H1 (cell line): ENCODE data around the gene HMCN1. TPM values are rescaled to one million over a fixed set of nuclear protein-coding genes. Genes with fewer than 3 reads are reported as not detected.

Source experiments
- CTCF ChIA-PET: fragments of 300-600 bp; sonication (Branson Sonifier 250); formaldehyde crosslinking; loops from one replicate; lab custom pipeline; 2021; ENCODE audit not compliant: partially characterized antibody; lab: Charles Lee
- POLR2A ChIA-PET: fragments of 300-600 bp; sonication (Branson Sonifier 250); formaldehyde crosslinking; loops from one replicate; lab custom pipeline; 2021; ENCODE audit warnings: inconsistent platforms; ENCODE audit not compliant: partially characterized antibody; lab: Charles Lee
- DNase-seq, 2 experiments: peaks; one replicate each; pipeline versions ENCODE4 v3.0.0 to v3.0.0-alpha.2; 2010 to 2022; ENCODE audit warnings: low spot score in 2 of 2, low read depth in 1 of 2, mixed read lengths in 1 of 2
- FAIRE-seq: peaks from 2 replicates; lab custom pipeline; 2011; peaks lifted over from hg19 to GRCh38; lab: Jason Lieb, UNC
- H2AFZ ChIP-seq: 2 replicates; pipeline ENCODE4 v1.8.1; 2012; ENCODE audit warnings: low read length, inconsistent platforms
- H2AK5ac ChIP-seq: 2 replicates; pipeline ENCODE4 v1.6.1; 2013; ENCODE audit warnings: low read depth, low read length
- H2BK120ac ChIP-seq: replicated peaks from 2 replicates; pipeline ENCODE3; 2013; ENCODE audit warnings: low read depth, low read length, inconsistent platforms
- H2BK12ac ChIP-seq: 2 replicates; pipeline ENCODE4 v1.6.1; 2013; ENCODE audit warnings: low read depth, low read length
- H2BK15ac ChIP-seq: 2 replicates; pipeline ENCODE4 v1.6.1; 2013; ENCODE audit warnings: low read length
- H2BK20ac ChIP-seq: 2 replicates; pipeline ENCODE4 v1.6.1; 2013; ENCODE audit warnings: low read length
- H2BK5ac ChIP-seq: 2 replicates; pipeline ENCODE4 v1.6.1; 2013; ENCODE audit warnings: low read depth, low read length
- H3K14ac ChIP-seq: 2 replicates; pipeline ENCODE4 v1.6.1; 2013; ENCODE audit warnings: inconsistent platforms; ENCODE audit not compliant: insufficient read length
- H3K18ac ChIP-seq: 2 replicates; pipeline ENCODE4 v1.6.1; 2013; ENCODE audit warnings: low read length; ENCODE audit errors: extremely low read depth
- H3K23ac ChIP-seq: 2 replicates; pipeline ENCODE4 v1.6.1; 2013; ENCODE audit warnings: inconsistent platforms; ENCODE audit not compliant: insufficient read length
- H3K23me2 ChIP-seq: 2 replicates; pipeline ENCODE4 v1.6.1; 2013; ENCODE audit warnings: low read depth, low read length
- H3K27ac ChIP-seq: 2 replicates; pipeline ENCODE4 v1.6.1; 2011; ENCODE audit warnings: low read depth, low read length, inconsistent platforms
- H3K27me3 ChIP-seq, 4 experiments: replicated peaks in 1 of 4; 1 replicate in 1 of 4; 2 replicates in 3 of 4; pipeline versions ENCODE4 v1.6.1 to v1.8.1; 2011 to 2013; ENCODE audit warnings: low read length in 3 of 4, mild to moderate bottlenecking in 3 of 4, inconsistent platforms in 2 of 4, mixed read lengths in 2 of 4, moderate library complexity in 1 of 4; ENCODE audit not compliant: control insufficient read depth in 3 of 4, insufficient read depth in 3 of 4; ENCODE audit errors: extremely low read depth in 1 of 4
- H3K36me3 ChIP-seq, 4 experiments: 2 replicates each; pipeline versions ENCODE4 v1.6.1 to v1.8.1; 2011 to 2013; ENCODE audit warnings: mild to moderate bottlenecking in 4 of 4, low read length in 3 of 4, moderate library complexity in 2 of 4, control low read depth in 1 of 4, inconsistent platforms in 1 of 4; ENCODE audit not compliant: insufficient read depth in 4 of 4, control insufficient read depth in 2 of 4
- H3K4ac ChIP-seq: replicated peaks from 2 replicates; pipeline ENCODE3; 2013; ENCODE audit warnings: low read length, low read depth, mixed read lengths, inconsistent platforms; ENCODE audit not compliant: insufficient read length
- H3K4me1 ChIP-seq, 4 experiments: replicated peaks in 1 of 4; 1 replicate in 1 of 4; 2 replicates in 3 of 4; pipeline versions ENCODE4 v1.6.1 to v1.8.1; 2011 to 2013; ENCODE audit warnings: low read length in 3 of 4, inconsistent platforms in 2 of 4, mixed read lengths in 1 of 4; ENCODE audit not compliant: insufficient read depth in 4 of 4, control insufficient read depth in 3 of 4
- H3K4me2 ChIP-seq, 2 experiments: 2 replicates each; pipeline versions ENCODE4 v1.6.1 to v1.8.1; 2011 to 2013; ENCODE audit warnings: low read depth in 2 of 2, low read length in 2 of 2, control low read depth in 1 of 2, inconsistent platforms in 1 of 2, mild to moderate bottlenecking in 1 of 2; ENCODE audit not compliant: insufficient read depth in 1 of 2
- H3K4me3 ChIP-seq, 4 experiments: fragments of 200-600, 300-600 bp in 1 of 4; sonication (generic), shearing (Covaris generic), sonication (Bioruptor Twin) in 1 of 4; 2 replicates each; pipeline versions ENCODE4 v1.5.1 to v1.8.1; 2011 to 2016; ENCODE audit warnings: low read length in 4 of 4, low read depth in 3 of 4, control low read depth in 2 of 4, inconsistent platforms in 2 of 4, mild to moderate bottlenecking in 2 of 4, mixed read lengths in 1 of 4, moderate library complexity in 1 of 4; ENCODE audit not compliant: insufficient read depth in 2 of 4; ENCODE audit errors: extremely low read depth in 1 of 4
- H3K56ac ChIP-seq: replicated peaks from 2 replicates; pipeline ENCODE3; 2013; ENCODE audit warnings: low read depth, mild to moderate bottlenecking, mixed read lengths, low read length, inconsistent platforms; ENCODE audit not compliant: insufficient read length
- H3K79me1 ChIP-seq: 2 replicates; pipeline ENCODE4 v1.6.1; 2013; ENCODE audit warnings: low read depth, low read length, control low read depth
- H3K79me2 ChIP-seq, 2 experiments: 2 replicates each; pipeline versions ENCODE4 v1.6.1 to v1.8.1; 2012 to 2013; ENCODE audit warnings: low read length in 2 of 2, mild to moderate bottlenecking in 2 of 2, inconsistent platforms in 1 of 2; ENCODE audit not compliant: insufficient read depth in 2 of 2, control insufficient read depth in 1 of 2
- H3K9ac ChIP-seq, 4 experiments: replicated peaks in 1 of 4; 1 replicate in 1 of 4; 2 replicates in 3 of 4; pipeline versions ENCODE4 v1.6.1 to v1.8.1; 2011 to 2013; ENCODE audit warnings: low read depth in 3 of 4, low read length in 3 of 4, control low read depth in 2 of 4, mild to moderate bottlenecking in 2 of 4, moderate library complexity in 2 of 4, inconsistent platforms in 1 of 4; ENCODE audit errors: extremely low read depth in 1 of 4
- H3K9me3 ChIP-seq, 2 experiments: 2 replicates each; pipeline versions ENCODE4 v1.6.1 to v1.8.1; 2012 to 2013; ENCODE audit warnings: mild to moderate bottlenecking in 2 of 2, moderate library complexity in 2 of 2, control low read depth in 1 of 2, inconsistent platforms in 1 of 2, low read depth in 1 of 2, low read length in 1 of 2, mixed read lengths in 1 of 2; ENCODE audit not compliant: insufficient read depth in 2 of 2
- H4K20me1 ChIP-seq, 2 experiments: replicated peaks in 1 of 2; 2 replicates each; pipeline versions ENCODE3 to v1.8.1; 2011 to 2013; ENCODE audit warnings: inconsistent platforms in 2 of 2, low read length in 2 of 2, mild to moderate bottlenecking in 1 of 2; ENCODE audit not compliant: insufficient read depth in 2 of 2, control insufficient read depth in 1 of 2
- H4K5ac ChIP-seq: 2 replicates; pipeline ENCODE4 v1.6.1; 2013; ENCODE audit warnings: low read length, low read depth, mixed read lengths, inconsistent platforms; ENCODE audit not compliant: insufficient read length
- H4K8ac ChIP-seq: 2 replicates; pipeline ENCODE4 v1.8.0; 2013; ENCODE audit warnings: mild to moderate bottlenecking, moderate library complexity, low read length, inconsistent platforms; ENCODE audit not compliant: insufficient read depth; ENCODE audit errors: extremely low read depth
- H4K91ac ChIP-seq: replicated peaks from 2 replicates; pipeline ENCODE3; 2013; ENCODE audit warnings: low read length, mixed read lengths, inconsistent platforms; ENCODE audit not compliant: insufficient read length
- ASH2L ChIP-seq: fragments of 200-600, 300-600 bp; sonication (generic); IDR thresholded peaks from one replicate; pipeline ENCODE4 v1.7.1; 2017; ENCODE audit warnings: low read length
- ATF3 ChIP-seq: IDR thresholded peaks from 2 replicates; pipeline ENCODE4 v1.6.1; 2011; ENCODE audit warnings: low read depth, mild to moderate bottlenecking, low read length; ENCODE audit not compliant: insufficient read depth
- CHD2 ChIP-seq: IDR thresholded peaks from 2 replicates; pipeline ENCODE4 v1.6.1; 2012; ENCODE audit warnings: low read length, improper control_type of control experiment
- CTCF ChIP-seq, 3 experiments: IDR thresholded peaks; 1 replicate in 2 of 3; 2 replicates in 1 of 3; pipeline versions ENCODE4 v1.5.1 to v1.6.1; 2011; ENCODE audit warnings: low read length in 3 of 3, mild to moderate bottlenecking in 3 of 3, inconsistent platforms in 2 of 3, low read depth in 1 of 3, moderate library complexity in 1 of 3; ENCODE audit not compliant: insufficient read depth in 1 of 3; ENCODE audit errors: control extremely low read depth in 1 of 3
- MAFK ChIP-seq: IDR thresholded peaks from 2 replicates; pipeline ENCODE4 v1.6.1; 2012; ENCODE audit warnings: low read depth, mild to moderate bottlenecking, improper control_type of control experiment, low read length
- PHF8 ChIP-seq: fragments of 200-600 bp; sonication (generic); conservative IDR thresholded peaks from 2 replicates; pipeline ENCODE4 v1.7.1; 2012; ENCODE audit warnings: low read depth, mild to moderate bottlenecking, inconsistent platforms, low read length, moderate library complexity
- WGBS, 2 experiments: shearing (Covaris generic) in 1 of 2; methylation state at CpG; one replicate each; pipeline versions ENCODE4 v1.1.6 to v1.1.7; 2013 to 2015; ENCODE audit warnings: low lambda C conversion rate in 2 of 2, mixed read lengths in 2 of 2, inconsistent platforms in 1 of 2, low coverage in 1 of 2, missing lambda C conversion rate in 1 of 2; ENCODE audit not compliant: insufficient replicate concordance in 2 of 2, insufficient coverage in 1 of 2, insufficient read length in 1 of 2; ENCODE audit errors: extremely low coverage in 1 of 2, missing lambda C conversion rate in 1 of 2; 5-methylcytosine and 5-hydroxymethylcytosine counted together
- polyA plus RNA-seq, 7 experiments: library from polyadenylated mRNA; depleted of rRNA in 3 of 7; stranded (reverse) in 5 of 7; unstranded in 2 of 7; fragments of >200 nt in 5 of 7; fragments of 200-250 nt in 2 of 7; gene quantifications; 1 replicate in 5 of 7; 2 replicates in 1 of 7; 4 replicates in 1 of 7; pipeline versions ENCODE4 v1.2.1 to v1.2.3, GENCODE V29; 2011 to 2013; ENCODE audit warnings: missing spikeins in 2 of 7, mixed read lengths in 2 of 7
- total RNA-seq: library from RNA; stranded (reverse); fragmentation: NEBNext Ultra II Directional; extraction: Animal tissue kit (Norgen Biotek cat#: 25700); gene quantifications from 2 replicates; pipeline ENCODE4 v1.2.1, GENCODE V29; 2021

HMCN1 gene
- total and polyA plus RNA-seq, 2 of the 8 experiments (the other 6 are each of a cell fraction or from before 2014, with no cell fraction given): 13.8 to 14.6 TPM

- Histone ChIP-seq H3K36me3 (no peaks in the 10 kb centered on the region), H2BK120ac (no peak overlapping the region), H2BK5ac (no peak overlapping the region), H2BK12ac (no peak overlapping the region), H4K20me1 (no peaks in the 10 kb centered on the region), H3K4me3 (no peak overlapping the region), H2AFZ (no peak overlapping the region), H3K4me1 (peaks cover 0 to 1% (median 0%) of the 10 kb centered on the region in 4 experiments; a peak in 2 of 7 replicates), H3K79me1 (no peaks in the 10 kb centered on the region), H3K27me3 (no peaks in the 10 kb centered on the region), H3K23ac (no peak overlapping the region), H2BK20ac (no peak overlapping the region), H3K4ac (no peak overlapping the region), H4K91ac (no peak overlapping the region), H3K27ac (no peak overlapping the region), H3K4me2 (no peak overlapping the region), H3K9ac (no peak overlapping the region), H3K79me2 (no peaks in the 10 kb centered on the region), H2AK5ac (no peak overlapping the region), H4K8ac (no peak overlapping the region), H3K23me2 (no peaks in the 10 kb centered on the region), H3K18ac (no peak overlapping the region), H2BK15ac (no peak overlapping the region), H4K5ac (no peak overlapping the region), H3K56ac (no peak overlapping the region), H3K9me3 (no peaks in the 10 kb centered on the region), H3K14ac (no peak overlapping the region)
- FAIRE-seq (no peak), DNase-seq (no peak)
- ChIA-PET POLR2A (no interaction called here), CTCF (no interaction called here)
- WGBS, 2 experiments: 95% methylated on average over 1 of the region's 1 CpG; no CpG with 5 or more reads in 1 of the 2 experiments
- no peak for TF ChIP-seq ATF3
- TF ChIP-seq PHF8: no peak
- no peak for TF ChIP-seq ASH2L
- no peak for TF ChIP-seq MAFK
- TF ChIP-seq CHD2: no peak
- TF ChIP-seq CTCF (IDR thresholded peaks at IDR 0.05; ENCODE audit: control extremely low read depth in 1 of 3, insufficient read depth in 1 of 3, low read depth in 1 of 3, low read length in 3 of 3): no peak
Observed at GRCh38 chr1:185906186-185906585, 172.0 kb downstream of the HMCN1 start.
